Mucosa of descending colon (tissue), 3 donors: ENCODE measurements around the gene CDC42BPA. TPM values are rescaled to one million over a fixed set of nuclear protein-coding genes. Genes with fewer than 3 reads are reported as not detected.

ENCODE experiments used
- ATAC-seq: fragments of 200-7000 bp; cut with Tn5 transposase; one replicate; pipeline ENCODE4 v1.9.1; 2020; ENCODE audit warnings: mild to moderate bottlenecking, moderate library complexity
- DNase-seq, 3 donors: peaks; one replicate each; pipeline ENCODE4 v3.0.0-alpha.2; 2020
- H3K36me3 ChIP-seq: fragments of 200-600 bp; one replicate; pipeline ENCODE4 v1.8.0; 2021; ENCODE audit warnings: low read depth, mild to moderate bottlenecking
- H3K4me1 ChIP-seq: fragments of 200-600 bp; one replicate; pipeline ENCODE4 v1.8.0; 2021; ENCODE audit warnings: low read depth, mild to moderate bottlenecking
- H3K4me3 ChIP-seq: fragments of 200-600 bp; one replicate; pipeline ENCODE4 v1.8.0; 2021; ENCODE audit warnings: mild to moderate bottlenecking
- H3K9me3 ChIP-seq: fragments of 200-600 bp; one replicate; pipeline ENCODE4 v1.8.0; 2021; ENCODE audit warnings: mild to moderate bottlenecking
- intact Hi-C, 2 donors: fragments of 100-400 bp; cut with DNase I in 1 of 2; cut with micrococcal nuclease in 1 of 2; formaldehyde crosslinking; loops; one replicate each; pipeline versions ENCODE4 v1.11.0 to v1.11.1; 2022; cut with DNase I, micrococcal nuclease
- total RNA-seq, 3 donors: library from RNA; stranded (reverse); fragmentation: NEBNext Ultra II Directional in 2 of 3; extraction: Animal tissue kit (Norgen Biotek cat#: 25700) in 2 of 3; gene quantifications; one replicate each; pipeline versions ENCODE4 v1.2.1 to v1.2.4, GENCODE V29; 2021 to 2023
- TF ChIP-seq, protein P1 (sequence below): fragments of 200-600 bp; IDR thresholded peaks from one replicate; pipeline ENCODE4 v1.8.0; 2022; ENCODE audit warnings: antibody characterized with exemption, mild to moderate bottlenecking
- donor health status: DM: no; HTN: no; CAD: no; lungs with moderate emphysema.
- donor health status: DM: no; HTN: no; CAD: no.
- donor health status: DM: no; HTN: yes; CAD: no.

Gene CDC42BPA
- total RNA-seq, 3 donors from 2014 or later, result 32.6 to 70.7 (median 50.2) TPM

DNA sequence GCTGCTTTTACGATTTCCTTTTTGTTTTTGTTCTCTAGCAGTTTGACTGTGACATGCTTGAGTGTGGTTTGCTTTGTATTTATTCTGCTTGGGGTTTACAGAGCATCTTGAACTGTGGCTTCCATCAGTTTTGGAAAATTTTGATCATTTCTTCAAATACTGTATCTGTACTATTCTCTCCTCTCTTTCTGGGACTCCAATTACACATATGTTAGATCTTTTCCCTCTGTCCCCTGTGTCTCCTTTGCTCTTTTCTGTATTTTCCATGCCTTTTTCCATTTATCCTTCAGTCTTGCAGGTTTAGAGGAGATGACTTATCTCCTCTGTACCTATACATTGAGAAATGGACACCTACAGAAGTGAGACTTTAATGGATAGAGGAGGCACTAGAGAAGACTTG is 346.5 kb downstream of the CDC42BPA start:
- Histone ChIP-seq H3K4me3 (no peak overlapping the region), H3K36me3 (no peaks in the 10 kb centered on the region), H3K9me3 (peaks cover 10% of the 10 kb centered on the region), H3K4me1 (peaks cover 7% of the 10 kb centered on the region)
- DNase-seq (no peak), ATAC-seq (no peak)
- TF ChIP-seq, protein P1, sequence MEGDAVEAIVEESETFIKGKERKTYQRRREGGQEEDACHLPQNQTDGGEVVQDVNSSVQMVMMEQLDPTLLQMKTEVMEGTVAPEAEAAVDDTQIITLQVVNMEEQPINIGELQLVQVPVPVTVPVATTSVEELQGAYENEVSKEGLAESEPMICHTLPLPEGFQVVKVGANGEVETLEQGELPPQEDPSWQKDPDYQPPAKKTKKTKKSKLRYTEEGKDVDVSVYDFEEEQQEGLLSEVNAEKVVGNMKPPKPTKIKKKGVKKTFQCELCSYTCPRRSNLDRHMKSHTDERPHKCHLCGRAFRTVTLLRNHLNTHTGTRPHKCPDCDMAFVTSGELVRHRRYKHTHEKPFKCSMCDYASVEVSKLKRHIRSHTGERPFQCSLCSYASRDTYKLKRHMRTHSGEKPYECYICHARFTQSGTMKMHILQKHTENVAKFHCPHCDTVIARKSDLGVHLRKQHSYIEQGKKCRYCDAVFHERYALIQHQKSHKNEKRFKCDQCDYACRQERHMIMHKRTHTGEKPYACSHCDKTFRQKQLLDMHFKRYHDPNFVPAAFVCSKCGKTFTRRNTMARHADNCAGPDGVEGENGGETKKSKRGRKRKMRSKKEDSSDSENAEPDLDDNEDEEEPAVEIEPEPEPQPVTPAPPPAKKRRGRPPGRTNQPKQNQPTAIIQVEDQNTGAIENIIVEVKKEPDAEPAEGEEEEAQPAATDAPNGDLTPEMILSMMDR, result no peak
- intact Hi-C loops, result no loop called here

- intact Hi-C loops, result no loop called here
- Histone ChIP-seq H3K9me3 (peaks cover 10% of the 10 kb centered on the region), H3K4me1 (no peaks in the 10 kb centered on the region), H3K36me3 (no peaks in the 10 kb centered on the region), H3K4me3 (no peak overlapping the region)
- ATAC-seq (no peak), DNase-seq (no peak)
- TF ChIP-seq, protein P1, result no peak
Observed at GRCh38 chr1:226967665-226968064, 350.6 kb downstream of the CDC42BPA start.

DNA sequence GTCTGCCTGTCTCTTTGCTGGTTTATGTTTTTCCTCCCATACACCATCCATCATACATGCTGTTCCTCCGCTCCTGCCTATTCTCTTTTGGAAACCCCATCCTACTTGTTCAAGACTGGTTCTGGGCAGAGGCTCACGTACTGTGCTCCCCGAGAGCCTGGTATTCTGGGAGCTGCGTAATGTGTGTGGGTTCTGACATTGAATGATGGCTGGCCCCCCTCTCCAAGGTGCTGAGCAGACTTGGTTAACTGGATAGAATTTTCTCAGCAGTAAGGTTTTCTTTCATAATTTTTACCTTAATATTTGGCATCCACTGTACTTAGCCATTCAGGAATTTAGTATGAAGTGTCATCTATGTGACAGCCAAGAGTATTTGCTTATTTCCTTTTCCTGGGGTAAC is 351.6 kb downstream of the CDC42BPA start:
- Histone ChIP-seq H3K36me3 (no peaks in the 10 kb centered on the region), H3K4me3 (no peak overlapping the region), H3K4me1 (no peaks in the 10 kb centered on the region), H3K9me3 (peaks cover 6% of the 10 kb centered on the region)
- intact Hi-C loops, result no loop called here
- ATAC-seq (no peak), DNase-seq (no peak)
- TF ChIP-seq, protein P1, result no peak

GRCh38 chr1:226965581-226966440 is 352.5 kb downstream of the CDC42BPA start:
- no peaks in the 10 kb centered on the region for H3K9me3 ChIP-seq
- no peaks in the 10 kb centered on the region for H3K36me3 ChIP-seq
- no peaks in the 10 kb centered on the region for H3K4me1 ChIP-seq
- intact Hi-C loops, result no loop called here
- DNase-seq (no peak), ATAC-seq (no peak)
- TF ChIP-seq, protein P1, result no peak
- no peak overlapping the region for H3K4me3 ChIP-seq

- Histone ChIP-seq H3K36me3 (no peaks in the 10 kb centered on the region), H3K4me3 (no peak overlapping the region), H3K9me3 (no peaks in the 10 kb centered on the region), H3K4me1 (no peaks in the 10 kb centered on the region)
- TF ChIP-seq, protein P1, result no peak
- intact Hi-C loops, result no loop called here
- DNase-seq, result no peak
- no peak for ATAC-seq
Observed at GRCh38 chr1:226964611-226965486, 353.4 kb downstream of the CDC42BPA start.
